Stomach (tissue), 9 donors: ENCODE measurements around the gene ITM2B. TPM values are rescaled to one million over a fixed set of nuclear protein-coding genes. Genes with fewer than 3 reads are reported as not detected.
"Not testable (repeated sequence)": the region's sequence is repeated elsewhere in the genome, so short reads cannot be mapped to it uniquely, and the experiment has no call there.

ENCODE experiments used
- DNase-seq, 2 donors: peaks; one replicate each; pipeline versions ENCODE4 v3.0.0 to v3.0.0-alpha.2; 2013 to 2019
- H3K27ac ChIP-seq, 5 donors: fragments of 200-600 bp in 4 of 5; sonication (generic) in 4 of 5; one replicate each; pipeline ENCODE4 v1.5.1; 2013 to 2019; ENCODE audit warnings: mild to moderate bottlenecking in 1 of 5, moderate library complexity in 1 of 5
- H3K27me3 ChIP-seq, 3 donors: fragments of 200-600 bp; sonication (generic); one replicate each; pipeline ENCODE4 v1.5.1; 2017 to 2019; ENCODE audit warnings: mixed run types in 1 of 3
- H3K36me3 ChIP-seq, 4 donors: fragments of 200-600 bp; sonication (generic); 1 replicate in 3 of 4; 2 replicates in 1 of 4; pipeline ENCODE4 v1.5.1; 2016 to 2019
- H3K4me1 ChIP-seq, 4 donors: fragments of 200-600 bp; sonication (generic); one replicate each; pipeline ENCODE4 v1.5.1; 2016 to 2019
- H3K4me3 ChIP-seq, 4 donors: fragments of 200-600 bp; sonication (generic) in 3 of 4; one replicate each; pipeline ENCODE4 v1.5.1; 2016 to 2019; ENCODE audit warnings: mild to moderate bottlenecking in 1 of 4
- H3K9me3 ChIP-seq, 4 donors: fragments of 200-600 bp; sonication (generic); one replicate each; pipeline ENCODE4 v1.5.1; 2016 to 2019
- CTCF ChIP-seq, 7 experiments: fragments of 450-650 bp in 4 of 7; fragments of 200-600 bp in 3 of 7; sonication (generic) in 3 of 7; IDR thresholded peaks; one replicate each; pipeline ENCODE4 v1.5.1; 2016 to 2019; ENCODE audit warnings: antibody characterized with exemption in 7 of 7, control low read depth in 2 of 7, mild to moderate bottlenecking in 1 of 7
- EP300 ChIP-seq: sonication (generic); formaldehyde crosslinking; IDR thresholded peaks from one replicate; pipeline ENCODE4 v1.6.1; 2017; ENCODE audit warnings: antibody characterized with exemption
- POLR2A ChIP-seq, 4 donors: fragments of 450-650 bp; IDR thresholded peaks; one replicate each; pipeline ENCODE4 v1.6.1; 2016; ENCODE audit warnings: antibody characterized with exemption in 4 of 4, control low read depth in 2 of 4, mild to moderate bottlenecking in 1 of 4, moderate library complexity in 1 of 4
- POLR2AphosphoS5 ChIP-seq, 3 donors: sonication (generic); formaldehyde crosslinking; IDR thresholded peaks; one replicate each; pipeline ENCODE4 v1.6.1; 2016; ENCODE audit warnings: antibody characterized with exemption in 3 of 3
- WGBS, 5 donors: extraction: QIAGEN DNeasy Blood & Tissue Kit in 3 of 5; methylation state at CpG; one replicate each; pipeline versions ENCODE4 v1.1.5 to v1.1.7; 2013 to 2018; 5-methylcytosine and 5-hydroxymethylcytosine counted together
- intact Hi-C: fragments of 100-400 bp; cut with DNase I; formaldehyde crosslinking; loops from one replicate; pipeline ENCODE4 v1.15.1; 2023; ENCODE audit warnings: low total_unique reads
- polyA plus RNA-seq, 3 donors: library from polyadenylated mRNA; stranded (reverse); fragments of 200-250 nt; gene quantifications; one replicate each; pipeline ENCODE4 v1.2.3, GENCODE V29; 2013
- total RNA-seq, 5 donors: library from RNA; depleted of rRNA; stranded (reverse); fragments of >200 nt; gene quantifications; one replicate each; pipeline versions ENCODE4 v1.1.0 to v1.2.3, GENCODE V29; 2014 to 2016
- donor health status: healthy with polysubstance abuse.
- donor health status: Bipolar disorder and iron deficiency.
- donor health status: healthy.

ITM2B gene
- total and polyA plus RNA-seq, 8 donors = 113 to 419 (median 282) TPM

DNA sequence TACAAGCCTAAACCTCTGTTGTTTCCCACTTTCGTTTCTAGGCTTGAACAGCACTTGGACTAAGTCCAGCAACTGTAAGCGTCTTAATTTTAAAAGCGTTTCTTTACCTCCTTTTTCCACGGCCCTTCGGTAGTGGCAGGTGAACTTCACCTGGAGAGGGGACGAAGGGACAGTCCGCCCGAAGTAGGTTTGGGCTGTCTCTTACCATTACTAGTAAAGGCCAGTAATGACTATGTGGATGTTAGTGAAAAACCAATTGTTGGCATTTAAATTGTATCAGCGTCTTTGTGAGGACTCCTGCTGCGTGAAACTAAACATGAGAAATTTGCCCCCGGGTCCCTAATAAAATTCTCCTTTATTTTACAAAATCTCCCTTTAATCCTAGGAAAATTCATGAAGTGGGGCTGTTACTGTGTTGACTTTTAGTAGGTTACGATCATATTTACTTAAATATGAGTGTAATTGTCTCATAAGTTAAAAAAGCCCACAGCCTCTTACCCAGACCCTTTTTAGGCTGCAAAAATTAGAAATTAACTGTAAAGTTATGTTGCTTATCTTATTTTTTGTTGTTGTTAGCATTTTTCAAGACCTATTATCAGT lies 983 bp downstream of the ITM2B start:
- peak overlapping the region; percentile 98 to 100 (median 100) for H3K27ac ChIP-seq
- DNase-seq = no peak
- intact Hi-C loops = no loop called here
- TF ChIP-seq EP300 (no peak), POLR2AphosphoS5 (IDR thresholded peaks at IDR 0.05) (no peak), CTCF (IDR thresholded peaks at IDR 0.05) (no peak), POLR2A (IDR thresholded peaks at IDR 0.05) (no peak)
- no peaks in the 10 kb centered on the region for H3K9me3 ChIP-seq
- peaks cover 17 to 66% (median 44%) of the 10 kb centered on the region in 4 donors for H3K4me1 ChIP-seq
- WGBS, 5 donors = 0 to 1% (median 1%) methylated on average over 12 of the region's 12 CpGs
- H3K4me3 ChIP-seq = peak overlapping the region; percentile 82 to 97 (median 88)
- H3K36me3 ChIP-seq = peaks cover 0 to under 1% (median under 1%) of the 10 kb centered on the region in 4 donors
- H3K27me3 ChIP-seq = no peaks in the 10 kb centered on the region

DNA sequence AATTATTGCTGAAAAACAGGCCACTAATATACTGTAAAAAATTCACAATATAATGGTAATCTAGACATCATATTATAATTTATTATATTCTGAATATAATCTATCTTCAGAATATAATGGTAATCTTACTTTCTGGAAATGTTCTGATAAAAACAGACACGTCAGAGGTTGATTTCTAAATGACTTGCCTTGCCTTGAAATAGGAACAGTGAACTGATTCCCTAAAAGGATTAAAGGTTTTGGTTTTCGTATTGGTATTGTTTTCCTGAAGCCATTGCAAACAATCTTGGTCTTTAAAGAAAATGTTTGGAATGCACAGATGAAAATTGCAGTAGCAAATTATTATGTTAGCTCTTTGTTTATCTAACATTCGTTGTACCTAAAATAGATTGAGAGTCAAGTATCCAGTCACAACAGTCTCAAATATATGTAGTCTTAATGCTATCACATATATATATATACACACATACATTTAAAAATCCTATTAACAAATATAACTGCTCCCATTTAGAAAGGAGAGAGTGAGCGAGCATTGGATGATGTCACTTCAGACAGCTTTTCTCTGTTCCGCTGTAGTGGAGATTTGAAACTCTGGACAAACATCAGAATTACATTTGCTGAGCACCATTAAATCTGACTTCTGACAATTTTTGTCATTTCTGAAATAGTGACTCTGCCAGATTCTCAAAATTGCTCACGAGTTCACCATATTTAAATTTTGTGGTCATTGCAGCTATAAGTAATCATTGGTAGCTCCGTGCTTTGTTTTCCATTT lies 1.7 kb downstream of the ITM2B start:
- Histone ChIP-seq H3K27ac (peak overlapping the region in 4 of 5 donors; percentile 100), H3K36me3 (peaks cover 0 to 8% (median 6%) of the 10 kb centered on the region in 4 donors), H3K27me3 (no peaks in the 10 kb centered on the region), H3K4me3 (peak overlapping the region; percentile 82 to 97 (median 88)), H3K4me1 (peaks cover 17 to 74% (median 50%) of the 10 kb centered on the region in 4 donors), H3K9me3 (no peaks in the 10 kb centered on the region)
- 3 to 8% (median 4%) methylated on average over 7 of the region's 7 CpGs for WGBS, 5 donors
- peak in 1 of 2 donors; percentile 66 for DNase-seq
- TF ChIP-seq POLR2AphosphoS5 (IDR thresholded peaks at IDR 0.05) (no peak), POLR2A (IDR thresholded peaks at IDR 0.05) (no peak)
- intact Hi-C loops = no loop called here

DNA sequence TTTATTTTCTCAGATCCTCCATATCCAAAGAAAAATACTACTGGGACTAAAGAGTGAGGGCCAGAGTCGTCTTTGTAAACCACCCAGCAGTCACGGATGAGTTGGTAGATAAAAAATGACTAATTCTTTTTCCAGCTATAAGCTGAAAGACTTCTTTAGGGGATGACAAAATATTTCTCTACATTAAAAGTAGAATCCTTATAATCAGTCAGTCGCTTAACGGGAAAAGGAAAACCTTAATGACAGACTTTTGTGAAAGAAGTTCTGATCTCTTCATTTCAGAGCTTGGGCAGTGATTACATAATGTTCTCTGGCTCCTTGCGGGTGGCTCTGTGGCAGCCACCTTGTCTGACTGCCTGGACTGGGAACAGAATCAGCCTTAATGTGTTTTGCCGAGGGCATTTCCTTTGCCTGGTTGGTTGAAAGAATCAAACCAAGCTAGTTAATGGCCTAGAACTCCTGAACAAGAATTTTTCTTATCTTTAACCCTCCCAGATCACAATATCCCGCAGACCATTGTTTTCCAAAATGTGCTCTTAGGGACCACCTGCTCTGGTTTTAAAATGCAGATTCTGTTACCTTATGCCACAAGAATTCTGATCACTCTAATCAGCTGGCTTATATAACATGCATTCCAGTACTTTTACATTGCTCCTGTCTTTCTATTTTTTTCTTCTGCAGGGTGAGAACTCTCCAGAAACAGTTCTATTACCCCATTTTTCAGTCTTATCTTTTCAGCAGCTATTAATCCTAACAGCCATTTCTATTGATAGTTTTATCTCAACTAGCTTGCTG lies 2.5 kb downstream of the ITM2B start:
- DNase-seq = peak; percentile 53 to 69
- H3K36me3 ChIP-seq = peaks cover 0 to 14% (median 6%) of the 10 kb centered on the region in 4 donors
- 6 to 15% (median 10%) methylated on average over 7 of the region's 7 CpGs for WGBS, 5 donors
- peak overlapping the region; percentile 58 to 100 (median 100) for H3K27ac ChIP-seq
- H3K27me3 ChIP-seq = no peaks in the 10 kb centered on the region
- peak overlapping the region; percentile 82 to 97 (median 88) for H3K4me3 ChIP-seq
- H3K9me3 ChIP-seq = no peaks in the 10 kb centered on the region
- H3K4me1 ChIP-seq = peaks cover 17 to 80% (median 55%) of the 10 kb centered on the region in 4 donors
- intact Hi-C loops = no loop called here
- TF ChIP-seq POLR2A (IDR thresholded peaks at IDR 0.05) = peak in 1 of 4 donors; percentile 33
- TF ChIP-seq CTCF (IDR thresholded peaks at IDR 0.05) = no peak
- no peak for TF ChIP-seq EP300
- TF ChIP-seq POLR2AphosphoS5 (IDR thresholded peaks at IDR 0.05) = peak; percentile 54 to 85 (median 62)

DNA sequence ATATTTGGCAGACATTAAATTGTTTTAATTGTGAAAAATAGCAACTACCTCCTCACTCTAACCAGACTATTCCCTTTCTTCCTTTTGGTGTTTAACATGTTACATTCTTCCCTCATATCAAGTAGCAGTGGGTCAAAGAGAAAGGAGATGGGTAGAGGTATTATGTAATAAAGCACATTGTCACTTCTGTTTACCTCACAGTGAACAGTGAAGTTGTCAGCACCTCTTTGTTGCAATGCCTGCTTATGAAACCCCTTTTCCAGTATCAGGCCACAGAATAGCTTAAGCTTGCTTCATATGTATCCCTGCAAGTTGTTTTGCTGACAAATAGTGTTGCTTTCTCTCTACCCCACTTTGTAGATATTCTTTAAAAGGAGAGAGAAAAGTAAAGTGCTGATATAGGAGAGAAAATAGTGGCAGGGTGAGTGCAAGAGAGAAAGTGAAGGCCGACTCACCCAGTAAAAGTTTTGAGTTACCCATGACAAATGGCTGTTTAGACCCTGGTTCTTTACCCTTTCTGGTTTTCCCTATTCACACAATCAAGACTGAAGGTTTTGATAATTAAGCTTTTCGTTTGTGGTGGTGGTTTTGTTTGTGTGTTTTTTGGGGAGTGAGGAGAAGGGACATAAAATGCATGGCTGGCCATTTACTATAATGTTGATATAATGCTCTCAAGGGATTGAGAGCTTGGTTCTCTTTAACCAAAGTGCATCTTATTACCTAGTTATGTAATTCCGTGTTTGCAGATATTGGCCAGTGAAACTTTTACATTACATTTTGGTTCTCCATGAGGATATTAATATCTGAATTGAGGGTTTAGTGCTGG lies 3.7 kb downstream of the ITM2B start:
- Histone ChIP-seq H3K4me3 (peak overlapping the region; percentile 4 to 97 (median 84)), H3K4me1 (peaks cover 17 to 80% (median 60%) of the 10 kb centered on the region in 4 donors), H3K36me3 (peaks cover 0 to 14% (median 6%) of the 10 kb centered on the region in 4 donors), H3K9me3 (no peaks in the 10 kb centered on the region), H3K27me3 (no peaks in the 10 kb centered on the region), H3K27ac (peak overlapping the region in 4 of 5 donors; percentile 100)
- DNase-seq = no peak
- no peak for TF ChIP-seq CTCF (IDR thresholded peaks at IDR 0.05)
- TF ChIP-seq POLR2A (IDR thresholded peaks at IDR 0.05) = no peak
- TF ChIP-seq EP300 = no peak
- peak in 1 of 3 donors; percentile 30 for TF ChIP-seq POLR2AphosphoS5 (IDR thresholded peaks at IDR 0.05)
- intact Hi-C loops = no loop called here
- WGBS, 5 donors = 13 to 21% (median 17%) methylated on average over 3 of the region's 3 CpGs

- H3K27ac ChIP-seq, H3K9me3 ChIP-seq, DNase-seq, intact Hi-C loops, H3K27me3 ChIP-seq: not testable (repeated sequence)
- peak overlapping the region in 1 of 4 donors; percentile 25 for H3K4me3 ChIP-seq
- WGBS, 5 donors = 90 to 96% (median 95%) methylated on average over 6 of the region's 6 CpGs
- peaks cover 17 to 96% (median 62%) of the 10 kb centered on the region in 4 donors for H3K4me1 ChIP-seq
- peaks cover 0 to 14% (median 6%) of the 10 kb centered on the region in 4 donors for H3K36me3 ChIP-seq
Observed at GRCh38 chr13:48239369-48239768, 6.4 kb downstream of the ITM2B start.
